Breast epithelium (tissue), 4 donors: ENCODE results near the gene KCNQ2. TPM values are rescaled to one million over a fixed set of nuclear protein-coding genes. Genes with fewer than 3 reads are reported as not detected.

Source experiments
- DNase-seq, 2 donors: peaks; one replicate each; pipeline ENCODE4 v3.0.0-alpha.2; 2019; ENCODE audit warnings: low spot score in 2 of 2
- H3K27ac ChIP-seq, 2 donors: fragments of 200-600 bp; sonication (generic) in 1 of 2; one replicate each; pipeline ENCODE4 v1.5.1; 2016 to 2019; ENCODE audit warnings: mild to moderate bottlenecking in 1 of 2
- H3K27me3 ChIP-seq, 2 donors: fragments of 200-600 bp; sonication (generic) in 1 of 2; one replicate each; pipeline versions ENCODE4 v1.5.1 to v1.6.0; 2017 to 2019; ENCODE audit warnings: control low read depth in 1 of 2, mild to moderate bottlenecking in 1 of 2
- H3K36me3 ChIP-seq: fragments of 200-600 bp; one replicate; pipeline ENCODE4 v1.5.1; 2019
- H3K4me1 ChIP-seq, 2 donors: fragments of 200-600 bp; sonication (generic); one replicate each; pipeline ENCODE4 v1.5.1; 2016 to 2019; ENCODE audit warnings: control low read depth in 1 of 2
- H3K4me3 ChIP-seq, 3 donors: fragments of 200-600 bp; sonication (generic); 1 replicate in 2 of 3; 2 replicates in 1 of 3; pipeline ENCODE4 v1.5.1; 2016 to 2019; ENCODE audit warnings: mild to moderate bottlenecking in 3 of 3, moderate library complexity in 2 of 3
- H3K9me3 ChIP-seq, 2 donors: fragments of 200-600 bp; sonication (generic) in 1 of 2; one replicate each; pipeline ENCODE4 v1.5.1; 2016 to 2019; ENCODE audit warnings: control low read depth in 1 of 2
- POLR2A ChIP-seq: fragments of 450-650 bp; IDR thresholded peaks from one replicate; pipeline ENCODE4 v1.6.1; 2016; ENCODE audit warnings: antibody characterized with exemption, mild to moderate bottlenecking, moderate library complexity
- POLR2AphosphoS5 ChIP-seq, 3 donors: sonication (generic); formaldehyde crosslinking; IDR thresholded peaks; one replicate each; pipeline ENCODE4 v1.6.1; 2017; ENCODE audit warnings: antibody characterized with exemption in 3 of 3
- intact Hi-C: fragments of 100-400 bp; cut with DNase I; formaldehyde crosslinking; loops from one replicate; pipeline ENCODE4 v1.15.1; 2023; ENCODE audit warnings: low total_unique reads
- total RNA-seq, 3 donors: library from RNA; depleted of rRNA; stranded (reverse); fragments of >200 nt; gene quantifications; one replicate each; pipeline ENCODE4 v1.1.0, GENCODE V29; 2016
- TF ChIP-seq, protein P1 (sequence below), 3 donors: fragments of 450-650 bp; IDR thresholded peaks; one replicate each; pipeline ENCODE4 v1.5.1; 2016 to 2017; ENCODE audit warnings: antibody characterized with exemption in 3 of 3, mild to moderate bottlenecking in 3 of 3, moderate library complexity in 3 of 3

KCNQ2 gene
- total RNA-seq, 3 donors from 2014 or later = not detected

DNA sequence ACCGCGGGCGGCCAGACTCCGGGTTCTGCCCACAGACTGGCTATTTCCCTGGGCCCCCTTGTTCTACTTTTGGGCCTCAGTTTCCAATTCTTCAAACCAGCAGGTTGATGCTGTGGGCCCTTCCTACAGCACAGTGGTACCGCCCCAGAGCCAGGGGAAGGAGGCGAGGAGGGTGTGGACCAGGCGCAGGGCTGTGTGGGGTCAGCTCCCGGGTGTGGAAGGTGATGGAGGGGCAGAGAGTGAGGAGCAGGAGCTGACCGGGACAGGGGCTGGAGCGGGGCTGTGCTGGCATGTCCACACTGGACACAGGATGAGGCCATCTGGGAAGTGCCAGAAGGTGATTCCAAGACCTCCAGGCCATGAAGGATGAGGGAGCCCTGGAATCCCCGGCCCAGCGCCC, 76.2 kb downstream of the KCNQ2 start:
- no peaks in the 10 kb centered on the region for H3K9me3 ChIP-seq
- intact Hi-C loops = no loop called here
- DNase-seq = no peak
- no peak overlapping the region for H3K27ac ChIP-seq
- no peaks in the 10 kb centered on the region for H3K4me1 ChIP-seq
- TF ChIP-seq, protein P1, sequence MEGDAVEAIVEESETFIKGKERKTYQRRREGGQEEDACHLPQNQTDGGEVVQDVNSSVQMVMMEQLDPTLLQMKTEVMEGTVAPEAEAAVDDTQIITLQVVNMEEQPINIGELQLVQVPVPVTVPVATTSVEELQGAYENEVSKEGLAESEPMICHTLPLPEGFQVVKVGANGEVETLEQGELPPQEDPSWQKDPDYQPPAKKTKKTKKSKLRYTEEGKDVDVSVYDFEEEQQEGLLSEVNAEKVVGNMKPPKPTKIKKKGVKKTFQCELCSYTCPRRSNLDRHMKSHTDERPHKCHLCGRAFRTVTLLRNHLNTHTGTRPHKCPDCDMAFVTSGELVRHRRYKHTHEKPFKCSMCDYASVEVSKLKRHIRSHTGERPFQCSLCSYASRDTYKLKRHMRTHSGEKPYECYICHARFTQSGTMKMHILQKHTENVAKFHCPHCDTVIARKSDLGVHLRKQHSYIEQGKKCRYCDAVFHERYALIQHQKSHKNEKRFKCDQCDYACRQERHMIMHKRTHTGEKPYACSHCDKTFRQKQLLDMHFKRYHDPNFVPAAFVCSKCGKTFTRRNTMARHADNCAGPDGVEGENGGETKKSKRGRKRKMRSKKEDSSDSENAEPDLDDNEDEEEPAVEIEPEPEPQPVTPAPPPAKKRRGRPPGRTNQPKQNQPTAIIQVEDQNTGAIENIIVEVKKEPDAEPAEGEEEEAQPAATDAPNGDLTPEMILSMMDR (IDR thresholded peaks at IDR 0.05) = no peak
- H3K27me3 ChIP-seq = peaks cover 0 to 84% of the 10 kb centered on the region in 2 donors
- no peaks in the 10 kb centered on the region for H3K36me3 ChIP-seq
- no peak overlapping the region for H3K4me3 ChIP-seq

DNA sequence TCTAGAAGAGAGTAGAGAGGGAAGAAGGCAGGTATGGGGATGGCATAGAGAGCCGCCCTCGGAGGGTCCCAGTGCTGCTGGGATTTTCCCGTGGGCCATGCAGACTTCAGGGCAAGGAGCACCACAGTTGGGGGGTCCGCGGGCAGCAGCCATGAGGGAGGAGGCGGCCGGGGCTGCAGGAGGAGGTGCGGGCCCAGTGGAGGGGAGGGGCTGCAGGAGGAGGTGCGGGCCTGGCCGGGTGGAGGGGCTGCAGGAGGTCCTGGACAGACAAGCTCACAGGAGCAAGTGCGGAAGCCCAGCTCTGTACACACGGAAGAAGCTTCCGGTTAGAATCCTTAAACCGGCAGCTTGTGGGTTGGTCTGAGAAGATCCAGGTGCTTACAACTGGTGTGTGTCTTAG, 76.7 kb downstream of the KCNQ2 start:
- H3K4me3 ChIP-seq = no peak overlapping the region
- H3K27ac ChIP-seq = no peak overlapping the region
- H3K4me1 ChIP-seq = no peaks in the 10 kb centered on the region
- no peaks in the 10 kb centered on the region for H3K36me3 ChIP-seq
- no peak for TF ChIP-seq POLR2A
- no peak for TF ChIP-seq POLR2AphosphoS5 (IDR thresholded peaks at IDR 0.05)
- TF ChIP-seq, protein P1 (IDR thresholded peaks at IDR 0.05) = no peak
- H3K27me3 ChIP-seq = peaks cover 0 to 78% of the 10 kb centered on the region in 2 donors
- no peak for DNase-seq
- intact Hi-C loops = no loop called here
- peaks cover 0 to 3% of the 10 kb centered on the region in 2 donors for H3K9me3 ChIP-seq

GRCh38 chr20:63394920-63395455, 77.5 kb downstream of the KCNQ2 start:
- intact Hi-C loops = no loop called here
- Histone ChIP-seq H3K9me3 (peaks cover 0 to 8% of the 10 kb centered on the region in 2 donors), H3K36me3 (no peaks in the 10 kb centered on the region), H3K4me1 (no peaks in the 10 kb centered on the region), H3K27me3 (peaks cover 0 to 71% of the 10 kb centered on the region in 2 donors), H3K27ac (no peak overlapping the region), H3K4me3 (no peak overlapping the region)
- no peak for DNase-seq
- TF ChIP-seq, protein P1 (IDR thresholded peaks at IDR 0.05) = no peak
- TF ChIP-seq POLR2AphosphoS5 (IDR thresholded peaks at IDR 0.05) = no peak
- TF ChIP-seq POLR2A = no peak

GRCh38 chr20:63394069-63394919, 78.2 kb downstream of the KCNQ2 start:
- Histone ChIP-seq H3K4me1 (no peaks in the 10 kb centered on the region), H3K9me3 (peaks cover 0 to 8% of the 10 kb centered on the region in 2 donors), H3K4me3 (no peak overlapping the region), H3K27me3 (peaks cover 0 to 64% of the 10 kb centered on the region in 2 donors), H3K27ac (no peak overlapping the region), H3K36me3 (no peaks in the 10 kb centered on the region)
- no peak for DNase-seq
- intact Hi-C loops = no loop called here
- TF ChIP-seq POLR2AphosphoS5 (IDR thresholded peaks at IDR 0.05) (no peak), POLR2A (no peak)
- TF ChIP-seq, protein P1 (IDR thresholded peaks at IDR 0.05) = no peak

DNA sequence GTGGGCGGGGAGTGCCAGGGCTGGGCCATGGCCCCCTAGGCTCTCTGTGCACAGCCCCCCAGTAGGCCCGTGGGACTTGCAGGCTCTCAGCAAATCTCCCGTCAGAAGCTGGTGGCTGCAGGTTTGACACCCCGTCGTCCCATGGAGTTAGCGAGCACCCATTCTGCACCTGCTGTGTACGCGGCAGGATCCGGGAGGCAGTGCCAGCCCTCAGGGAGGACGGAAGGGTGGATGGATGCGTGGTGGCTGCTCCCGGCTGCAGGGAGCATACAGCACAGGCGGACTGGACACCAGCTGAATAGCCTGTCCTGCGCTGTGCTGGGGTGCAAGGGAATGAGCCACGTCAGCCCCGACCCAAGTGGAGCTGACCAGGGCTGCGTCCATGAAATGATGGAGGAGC, 78.9 kb downstream of the KCNQ2 start:
- no peak for TF ChIP-seq POLR2A
- no peak for TF ChIP-seq POLR2AphosphoS5 (IDR thresholded peaks at IDR 0.05)
- TF ChIP-seq, protein P1 (IDR thresholded peaks at IDR 0.05) = no peak
- Histone ChIP-seq H3K9me3 (peaks cover 0 to 8% of the 10 kb centered on the region in 2 donors), H3K36me3 (no peaks in the 10 kb centered on the region), H3K4me3 (no peak overlapping the region), H3K4me1 (no peaks in the 10 kb centered on the region), H3K27ac (no peak overlapping the region), H3K27me3 (peaks cover 0 to 57% of the 10 kb centered on the region in 2 donors)
- intact Hi-C loops = no loop called here
- no peak for DNase-seq
